Stimulated activated CD4-positive, alpha-beta T cell treated with anti-CD3 and anti-CD28 coated beads, Interleukin-2, amount 100 ng/mL, for 4 hours (primary cell): ENCODE results near the gene KREMEN1.
"Not testable (repeated sequence)": the region's sequence is repeated elsewhere in the genome, so short reads cannot be mapped to it uniquely, and the experiment has no call there.

Experiments
- DNase-seq: peaks from one replicate; pipeline ENCODE4 v3.0.0-alpha.2; 2020; ENCODE audit warnings: low read depth

The KREMEN1 gene

DNA sequence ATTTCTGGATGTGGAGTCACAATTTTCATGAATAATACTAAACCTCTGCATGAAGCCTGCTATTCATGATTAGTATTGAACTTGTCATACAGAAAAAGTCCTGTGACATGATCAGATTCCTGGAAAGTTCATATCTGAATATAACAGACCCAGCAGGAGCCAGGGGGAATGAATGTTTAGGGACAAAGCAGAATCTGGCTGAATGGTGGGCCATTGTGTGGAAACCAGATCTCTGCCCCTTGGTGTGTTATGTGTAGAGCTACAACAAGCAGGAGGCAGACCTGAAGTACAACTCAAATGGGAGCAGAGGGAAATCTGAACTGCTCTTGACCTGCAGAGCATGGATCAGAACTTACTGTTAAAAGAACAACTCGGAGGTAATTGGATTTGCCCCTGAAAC, 30.3 kb downstream of the KREMEN1 start:
- no peak for DNase-seq

- no peak for DNase-seq
These were observed 32.6 kb downstream of the KREMEN1 start for GRCh38 chr22:29105468-29105867.

DNA sequence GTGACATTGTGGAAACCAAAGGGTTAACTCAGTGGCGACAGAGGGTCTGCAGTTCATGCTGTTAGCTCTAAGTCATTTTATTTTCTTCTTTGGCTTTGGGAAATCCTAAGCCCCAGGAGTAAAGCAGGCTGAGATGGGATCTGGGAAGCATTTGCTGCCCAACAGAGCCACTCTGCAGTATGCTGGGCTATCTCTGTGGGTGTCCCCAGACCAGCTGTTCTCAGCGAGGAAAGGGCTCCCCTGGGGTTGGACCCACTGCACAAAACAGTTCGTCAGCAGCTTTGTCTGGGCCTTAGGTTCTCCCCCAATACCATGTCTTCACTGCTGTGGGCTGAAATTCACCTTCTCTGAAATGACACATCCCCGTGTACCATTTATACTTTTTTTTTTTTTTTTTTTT, 34.0 kb downstream of the KREMEN1 start:
- DNase-seq = no peak

GRCh38 chr22:29108137-29108536, 35.3 kb downstream of the KREMEN1 start:
- DNase-seq = no peak

GRCh38 chr22:29109822-29110221, 37.0 kb downstream of the KREMEN1 start:
- no peak for DNase-seq

DNA sequence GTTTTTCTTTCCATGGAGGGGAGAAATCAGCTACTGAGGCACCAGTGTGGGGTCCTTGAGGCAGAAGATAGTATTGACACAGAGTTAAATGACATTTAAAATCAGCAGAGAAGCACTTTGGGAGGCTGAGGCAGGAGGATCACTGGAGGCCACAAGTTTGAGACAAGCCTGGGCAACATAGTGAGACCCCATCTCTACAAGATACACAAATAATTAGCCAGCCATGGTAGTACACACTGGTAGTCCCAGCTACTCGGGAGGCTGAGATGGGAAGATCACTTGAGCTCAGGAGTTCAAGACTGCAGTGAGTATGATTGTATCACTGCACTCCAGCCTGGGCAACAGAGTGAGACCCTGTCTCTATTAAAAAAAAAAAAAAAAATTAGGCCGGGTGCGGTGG, 38.1 kb downstream of the KREMEN1 start:
- no peak for DNase-seq

GRCh38 chr22:29112121-29112520, 39.3 kb downstream of the KREMEN1 start:
- DNase-seq = no peak

- DNase-seq = no peak
These were observed 39.8 kb downstream of the KREMEN1 start for GRCh38 chr22:29112681-29113080.

- no peak for DNase-seq
These were observed 40.5 kb downstream of the KREMEN1 start for GRCh38 chr22:29113319-29113718.

- DNase-seq = no peak
These were observed 41.6 kb downstream of the KREMEN1 start for GRCh38 chr22:29114392-29114791.

GRCh38 chr22:29115682-29116288, 43.0 kb downstream of the KREMEN1 start:
- no peak for DNase-seq

- no peak for DNase-seq
These were observed 43.7 kb downstream of the KREMEN1 start for GRCh38 chr22:29116397-29117123.

DNA sequence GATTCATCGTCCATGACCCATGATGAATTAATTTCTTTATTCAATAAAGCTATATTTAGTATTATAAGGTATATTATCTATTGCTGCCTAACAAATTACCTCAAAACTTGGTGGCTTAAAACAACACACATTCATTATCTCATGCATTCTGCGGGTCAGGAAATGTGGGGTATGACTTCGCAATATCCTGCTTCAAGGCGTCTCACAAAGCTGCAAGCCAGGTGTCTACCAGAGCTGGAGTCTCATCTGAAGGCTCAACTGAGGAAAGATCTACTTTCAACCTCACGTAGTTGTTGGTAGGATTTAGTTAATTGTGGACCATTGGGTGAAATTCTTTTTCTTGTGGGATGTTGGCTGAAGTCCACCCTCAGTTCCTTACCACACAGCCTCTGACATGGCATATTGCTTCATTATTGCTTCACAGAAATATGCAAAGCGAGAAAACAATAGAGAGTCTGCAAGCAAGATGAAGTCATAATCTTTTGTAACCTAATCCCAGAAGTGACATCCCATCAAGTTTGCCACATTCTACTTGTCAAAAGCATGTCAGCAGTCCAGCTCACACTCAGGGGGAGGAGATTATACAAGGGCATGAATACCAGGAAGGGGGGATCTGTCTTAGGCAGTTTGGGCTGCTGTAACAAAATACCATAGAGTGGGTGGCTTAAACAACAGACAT, 45.1 kb downstream of the KREMEN1 start:
- no peak for DNase-seq

DNA sequence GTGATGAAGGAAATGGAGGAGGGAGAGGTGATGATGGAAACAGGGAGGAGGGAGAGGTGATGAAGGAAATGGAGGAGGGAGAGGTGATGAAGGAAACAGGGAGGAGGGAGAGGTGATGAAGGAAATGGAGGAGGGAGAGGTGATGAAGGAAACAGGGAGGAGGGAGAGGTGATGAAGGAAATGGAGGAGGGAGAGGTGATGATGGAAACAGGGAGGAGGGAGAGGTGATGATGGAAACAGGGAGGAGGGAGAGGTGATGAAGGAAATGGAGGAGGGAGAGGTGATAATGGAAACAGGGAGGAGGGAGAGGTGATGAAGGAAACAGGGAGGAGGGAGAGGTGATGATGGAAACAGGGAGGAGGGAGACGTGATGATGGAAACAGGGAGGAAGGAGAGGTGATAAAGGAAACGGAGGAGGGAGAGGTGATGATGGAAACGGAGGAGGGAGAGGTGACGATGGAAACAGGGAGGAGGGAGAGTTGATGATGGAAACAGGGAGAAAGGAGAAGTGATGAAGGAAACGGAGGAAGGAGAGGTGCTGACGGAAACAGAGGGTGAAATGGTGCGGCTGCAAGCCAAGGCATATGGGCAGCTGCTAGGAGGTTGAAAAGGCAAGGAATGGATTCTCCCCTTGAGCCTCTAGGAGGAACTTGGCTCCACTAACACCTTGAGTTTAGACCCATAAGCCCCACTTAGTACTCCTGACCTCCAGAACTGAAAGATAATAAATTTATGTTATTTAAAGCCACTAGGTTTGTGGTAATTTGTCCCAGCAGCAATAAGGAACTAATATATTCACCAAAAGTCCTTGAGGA, 47.5 kb downstream of the KREMEN1 start:
- not testable (repeated sequence) for DNase-seq

- no peak for DNase-seq
These were observed 48.3 kb downstream of the KREMEN1 start for GRCh38 chr22:29121124-29121523.

- DNase-seq = no peak
These were observed 49.2 kb downstream of the KREMEN1 start for GRCh38 chr22:29122041-29122440.

DNA sequence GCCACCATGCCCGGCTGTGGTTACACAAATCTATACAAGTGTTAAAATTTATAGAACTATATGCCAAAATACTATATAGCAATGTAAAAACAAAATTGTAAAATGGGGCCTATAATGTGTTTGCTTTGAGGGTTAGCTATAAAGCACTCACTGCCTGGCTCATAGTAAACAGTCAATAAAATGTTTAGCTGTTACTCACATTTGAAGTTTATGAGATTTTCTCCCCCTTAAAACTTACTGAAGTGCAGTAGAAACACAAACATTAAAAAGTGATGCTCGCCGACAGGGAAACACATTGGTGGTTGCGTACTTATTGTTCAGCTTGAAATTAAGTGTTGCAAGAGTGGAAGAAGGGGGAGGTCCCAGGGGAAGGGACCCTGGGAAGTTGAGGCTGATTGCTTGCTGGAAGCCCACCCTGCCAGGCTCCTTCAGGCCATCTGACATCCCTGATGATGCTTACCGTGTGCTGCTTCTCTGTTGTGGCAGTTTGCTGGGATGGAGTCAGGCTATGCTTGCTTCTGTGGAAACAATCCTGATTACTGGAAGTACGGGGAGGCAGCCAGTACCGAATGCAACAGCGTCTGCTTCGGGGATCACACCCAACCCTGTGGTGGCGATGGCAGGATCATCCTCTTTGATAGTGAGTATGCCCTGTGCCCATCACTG, 52.1 kb downstream of the KREMEN1 start:
- DNase-seq = no peak

- DNase-seq = no peak
These were observed 52.6 kb downstream of the KREMEN1 start for GRCh38 chr22:29125443-29125778.

- DNase-seq = no peak
These were observed 53.0 kb downstream of the KREMEN1 start for GRCh38 chr22:29125844-29126243.

- no peak for DNase-seq
These were observed 54.0 kb downstream of the KREMEN1 start for GRCh38 chr22:29126670-29127395.
